GM18517 (cell line): ENCODE measurements around the gene KRT82.
"Not testable (repeated sequence)": the region's sequence is repeated elsewhere in the genome, so short reads cannot be mapped to it uniquely, and the experiment has no call there.

Source experiments
- ATAC-seq: cut with Tn5 transposase; IDR thresholded peaks from one replicate; pipeline ENCODE4 v1.9.1; 2021; ENCODE audit warnings: mild to moderate bottlenecking, moderate library complexity; ENCODE audit not compliant: unreplicated experiment

The KRT82 gene

GRCh38 chr12:52405922-52406385 is at the start of gene KRT82:
Gene KRT82 (minus strand): TSS chr12:52406335. CDS start chr12:52406277, 58 bp downstream.
- no peak for ATAC-seq

- no peak for ATAC-seq
These were observed 49.7 kb upstream of the KRT82 start for GRCh38 chr12:52455821-52456220.

GRCh38 chr12:52454411-52455201 is 48.5 kb upstream of the KRT82 start:
- no peak for ATAC-seq

GRCh38 chr12:52452101-52452500 is 46.0 kb upstream of the KRT82 start, which contains the start of gene KRT6B:
Gene KRT6B (minus strand): TSS chr12:52452146. CDS start chr12:52452078, 68 bp downstream.
- no peak for ATAC-seq

- ATAC-seq, result no peak
These were observed 42.1 kb upstream of the KRT82 start for GRCh38 chr12:52448228-52448627.

- not testable (repeated sequence) for ATAC-seq
These were observed 41.1 kb upstream of the KRT82 start for GRCh38 chr12:52447196-52447595.

GRCh38 chr12:52446367-52447045 is 40.4 kb upstream of the KRT82 start:
- ATAC-seq, result no peak

GRCh38 chr12:52445876-52446275 is 39.7 kb upstream of the KRT82 start:
- no peak for ATAC-seq

GRCh38 chr12:52444647-52445595 is 38.8 kb upstream of the KRT82 start:
- no peak for ATAC-seq

- no peak for ATAC-seq
These were observed 37.8 kb upstream of the KRT82 start for GRCh38 chr12:52443966-52444365.

- no peak for ATAC-seq
These were observed 36.5 kb upstream of the KRT82 start for GRCh38 chr12:52442600-52443061.

- ATAC-seq, result no peak
These were observed 35.3 kb upstream of the KRT82 start for GRCh38 chr12:52441320-52441911.

GRCh38 chr12:52440821-52441319 is 34.7 kb upstream of the KRT82 start:
- ATAC-seq, result no peak

- no peak for ATAC-seq
These were observed 33.7 kb upstream of the KRT82 start for GRCh38 chr12:52439845-52440244.

GRCh38 chr12:52439420-52439819 is 33.3 kb upstream of the KRT82 start:
- no peak for ATAC-seq

GRCh38 chr12:52438305-52439301 is 32.5 kb upstream of the KRT82 start:
- no peak for ATAC-seq

- no peak for ATAC-seq
These were observed 31.4 kb upstream of the KRT82 start for GRCh38 chr12:52437508-52437907.

GRCh38 chr12:52436828-52437474 is 30.8 kb upstream of the KRT82 start:
- ATAC-seq, result no peak
